ENCODE data around the gene P4HA2.
A peak's percentile ranks its signal among the peaks of the same experiment; 100 is the strongest.

Gene P4HA2

GRCh38 chr5:132253008-132253441 is 25.4 kb upstream of the P4HA2 start:
- no peak for DNase-seq

GRCh38 chr5:132251220-132251725 is 23.6 kb upstream of the P4HA2 start:
- DNase-seq: peak in 45 of 56 donors; percentile 23 to 86 (median 55)

- DNase-seq: no peak
Observed at GRCh38 chr5:132250547-132250946, 22.9 kb upstream of the P4HA2 start.

- DNase-seq: no peak
Observed at GRCh38 chr5:132246806-132247205, 19.2 kb upstream of the P4HA2 start.

GRCh38 chr5:132245593-132245992 is 17.9 kb upstream of the P4HA2 start:
- DNase-seq: no peak

GRCh38 chr5:132243366-132243977 is 15.8 kb upstream of the P4HA2 start:
- no peak for DNase-seq

GRCh38 chr5:132239776-132240175 is 12.1 kb upstream of the P4HA2 start:
- DNase-seq: no peak

- DNase-seq: no peak
Observed at GRCh38 chr5:132238901-132239500, 11.3 kb upstream of the P4HA2 start.

- DNase-seq: peak in 40 of 56 donors; percentile 15 to 89 (median 48)
Observed at GRCh38 chr5:132238169-132238744, 10.6 kb upstream of the P4HA2 start.

- DNase-seq: no peak
Observed at GRCh38 chr5:132237670-132238069, 10.0 kb upstream of the P4HA2 start.

GRCh38 chr5:132237141-132237540 is 9.5 kb upstream of the P4HA2 start:
- no peak for DNase-seq

GRCh38 chr5:132235340-132235739 is 7.7 kb upstream of the P4HA2 start:
- DNase-seq: no peak

GRCh38 chr5:132234684-132235062 is 7.0 kb upstream of the P4HA2 start:
- DNase-seq: no peak

GRCh38 chr5:132233811-132234683 is 6.4 kb upstream of the P4HA2 start:
- DNase-seq: no peak

- DNase-seq: no peak
Observed at GRCh38 chr5:132233081-132233480, 5.4 kb upstream of the P4HA2 start.

- no peak for DNase-seq
Observed at GRCh38 chr5:132232465-132232864, 4.8 kb upstream of the P4HA2 start.

GRCh38 chr5:132230871-132231270 is 3.2 kb upstream of the P4HA2 start:
- no peak for DNase-seq

GRCh38 chr5:132229236-132229635 is 1.6 kb upstream of the P4HA2 start:
- DNase-seq: no peak

GRCh38 chr5:132228241-132229035 is 785 bp upstream of the P4HA2 start:
- no peak for DNase-seq

GRCh38 chr5:132227235-132227484 is 493 bp downstream of the P4HA2 start:
- DNase-seq: peak in 8 of 56 donors; percentile 14 to 62 (median 26)

- peak in 2 of 56 donors; percentile 3 to 35 for DNase-seq
Observed at GRCh38 chr5:132226516-132227234, 978 bp downstream of the P4HA2 start.

Measured in nucleus accumbens (tissue), 56 donors.